NCI-H82 treated with DMSO at 0.1 percent for 48 hours (cell line): ENCODE results near the gene RSPH3.
"Not testable (repeated sequence)": the region's sequence is repeated elsewhere in the genome, so short reads cannot be mapped to it uniquely, and the experiment has no call there.

Experiments
- DNase-seq: peaks from one replicate; lab custom pipeline; 2025; ENCODE audit not compliant: unreplicated experiment; lab: John Stamatoyannopoulos, UW

RSPH3 gene

DNA sequence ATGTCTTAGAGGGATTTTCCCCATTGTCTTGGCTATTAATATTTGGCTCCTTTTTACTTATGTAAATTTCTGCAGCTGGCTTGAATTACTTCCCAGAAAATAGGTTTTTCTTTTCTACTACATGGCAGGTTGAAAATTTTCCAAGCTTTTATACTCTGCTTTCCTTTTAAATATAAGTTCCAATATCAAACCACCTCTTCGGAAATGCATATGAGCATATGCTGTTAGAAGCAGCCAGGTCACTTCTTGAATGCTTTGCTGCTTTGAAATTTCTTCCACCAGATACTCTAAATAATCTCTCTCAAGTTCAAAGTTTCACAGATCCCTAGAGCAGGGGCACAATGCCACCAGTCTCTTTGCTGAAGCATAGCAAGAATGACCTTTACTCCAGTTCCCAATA, 25.2 kb upstream of the RSPH3 start:
- DNase-seq: not testable (repeated sequence)

DNA sequence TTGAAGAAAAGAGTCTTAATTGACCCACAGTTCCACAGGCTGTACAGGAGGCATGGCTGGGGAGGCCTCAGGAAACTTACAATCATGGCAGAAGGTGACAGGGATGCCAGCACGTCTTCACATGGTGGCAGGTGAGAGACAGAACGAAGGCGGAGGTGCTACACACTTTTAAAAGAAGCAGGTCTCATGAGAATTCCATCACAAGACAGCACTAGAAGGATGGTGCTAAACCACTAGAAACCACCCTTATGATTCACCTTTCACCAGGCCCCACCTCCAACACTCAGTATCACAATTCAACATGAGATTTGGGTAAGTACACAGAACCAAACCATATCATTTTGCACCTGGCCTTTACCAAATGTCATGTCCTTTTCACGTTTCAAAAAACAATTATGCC, 23.9 kb upstream of the RSPH3 start:
- no peak for DNase-seq

DNA sequence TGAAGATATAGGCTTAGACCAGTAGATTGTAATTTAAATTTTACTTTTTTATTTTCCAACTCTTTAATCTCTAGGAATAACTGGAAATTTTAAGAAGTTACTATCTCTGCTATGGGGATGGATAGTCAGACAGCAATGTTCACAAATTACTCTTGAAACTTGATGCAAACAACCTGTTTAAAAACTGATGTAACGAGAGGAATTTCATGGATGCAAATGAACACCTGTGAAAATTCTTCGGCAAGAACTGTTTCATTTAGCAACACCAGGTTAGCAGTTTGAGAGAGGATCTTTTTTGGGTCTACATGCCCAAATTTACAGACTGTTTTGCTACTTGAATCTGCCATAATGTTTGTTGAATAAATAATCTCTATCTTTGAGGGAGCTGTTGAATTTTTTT, 20.0 kb upstream of the RSPH3 start:
- no peak for DNase-seq

DNA sequence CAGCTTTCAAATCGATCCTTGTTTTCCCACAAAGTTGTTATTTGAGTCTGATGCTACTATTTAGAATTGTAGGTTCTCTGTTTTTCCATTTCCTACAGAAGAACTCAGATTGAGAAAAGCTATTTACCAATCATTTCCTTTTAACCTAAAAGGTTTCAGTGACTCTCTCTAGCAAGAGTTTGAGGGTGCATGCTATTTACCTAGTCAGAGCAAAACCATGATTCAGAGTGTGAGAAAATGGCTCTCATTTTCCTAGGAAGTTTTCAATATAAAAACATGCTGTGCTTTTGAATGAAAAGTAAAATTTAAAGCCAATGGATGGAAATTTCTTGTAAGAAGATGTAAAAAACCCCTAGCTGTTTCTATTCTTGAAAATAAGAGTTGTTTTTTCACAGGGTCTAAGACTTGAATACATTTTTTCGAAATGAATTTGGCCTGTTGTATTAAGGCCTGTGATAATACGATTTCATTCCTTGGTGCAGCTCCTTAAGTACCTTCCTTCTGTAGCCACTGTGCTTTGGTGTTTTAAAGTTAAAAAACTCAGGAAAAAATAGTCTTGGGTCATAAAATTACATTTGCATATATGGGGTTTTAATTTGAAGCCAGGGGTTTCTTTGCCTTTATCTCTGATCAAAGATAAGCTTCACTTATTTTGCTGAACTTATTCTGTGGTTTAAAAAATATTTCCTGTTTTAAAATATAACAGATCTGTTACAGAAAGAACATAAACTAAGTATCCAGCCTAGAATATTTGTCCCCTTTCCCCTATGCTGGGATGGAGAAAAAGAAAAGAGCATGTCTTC, 18.0 kb upstream of the RSPH3 start:
- DNase-seq: no peak

DNA sequence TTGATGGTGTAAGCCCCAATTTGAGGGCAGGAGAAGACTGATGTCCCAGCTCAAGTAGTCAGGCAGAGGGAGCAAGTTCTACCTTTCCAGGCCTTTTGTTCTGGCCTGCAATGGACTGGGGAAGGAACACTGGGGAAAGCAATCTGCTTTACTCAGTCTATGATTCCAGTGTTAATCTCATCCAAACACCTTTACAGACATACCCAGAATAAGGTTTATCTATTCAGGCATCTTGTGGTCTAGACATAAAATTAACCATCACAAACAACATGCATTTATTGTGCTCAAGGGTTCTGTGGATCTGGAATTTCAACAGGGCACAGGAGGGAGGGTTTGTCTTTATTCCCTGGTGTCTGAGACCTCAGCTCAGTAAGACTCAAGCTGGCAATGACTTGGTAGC, 14.4 kb upstream of the RSPH3 start:
- DNase-seq: no peak

DNA sequence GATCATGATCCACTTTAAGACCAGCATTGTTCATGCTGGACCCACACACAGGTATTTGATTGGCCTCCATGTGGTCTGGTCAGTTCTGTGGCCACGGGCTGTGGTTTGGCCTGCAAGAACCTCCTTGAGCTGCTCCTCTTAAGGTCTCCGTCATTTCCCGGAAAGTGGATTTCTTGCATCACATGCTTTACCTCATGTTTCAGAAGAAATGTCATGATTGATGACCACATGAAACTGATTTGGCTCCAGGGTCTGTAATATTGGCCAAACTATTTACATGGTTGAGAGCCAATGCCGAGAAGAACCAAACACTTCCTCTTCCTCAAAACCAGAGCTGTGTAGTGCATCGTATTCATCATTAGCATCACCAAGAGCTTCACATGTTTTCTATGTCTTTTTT, 13.2 kb upstream of the RSPH3 start:
- no peak for DNase-seq

DNA sequence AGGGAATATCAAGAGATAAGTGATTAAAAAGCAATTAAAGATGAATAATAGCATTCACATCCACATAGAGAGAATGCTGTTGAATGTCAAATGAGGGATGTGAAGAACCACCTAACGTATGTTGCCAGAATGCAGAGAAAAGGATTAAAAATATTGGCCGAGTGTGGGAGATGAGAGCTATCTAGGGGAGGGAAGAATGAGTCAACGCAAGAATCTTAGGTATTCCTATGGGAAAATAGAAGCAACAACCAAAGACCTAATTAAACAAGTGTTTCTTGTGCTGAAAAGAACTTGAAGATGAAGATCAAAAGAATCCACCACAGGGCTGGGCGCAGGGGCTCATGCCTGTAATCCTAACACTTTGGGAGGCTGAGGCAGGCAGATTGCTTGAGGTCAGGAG, 12.2 kb upstream of the RSPH3 start:
- DNase-seq: no peak

DNA sequence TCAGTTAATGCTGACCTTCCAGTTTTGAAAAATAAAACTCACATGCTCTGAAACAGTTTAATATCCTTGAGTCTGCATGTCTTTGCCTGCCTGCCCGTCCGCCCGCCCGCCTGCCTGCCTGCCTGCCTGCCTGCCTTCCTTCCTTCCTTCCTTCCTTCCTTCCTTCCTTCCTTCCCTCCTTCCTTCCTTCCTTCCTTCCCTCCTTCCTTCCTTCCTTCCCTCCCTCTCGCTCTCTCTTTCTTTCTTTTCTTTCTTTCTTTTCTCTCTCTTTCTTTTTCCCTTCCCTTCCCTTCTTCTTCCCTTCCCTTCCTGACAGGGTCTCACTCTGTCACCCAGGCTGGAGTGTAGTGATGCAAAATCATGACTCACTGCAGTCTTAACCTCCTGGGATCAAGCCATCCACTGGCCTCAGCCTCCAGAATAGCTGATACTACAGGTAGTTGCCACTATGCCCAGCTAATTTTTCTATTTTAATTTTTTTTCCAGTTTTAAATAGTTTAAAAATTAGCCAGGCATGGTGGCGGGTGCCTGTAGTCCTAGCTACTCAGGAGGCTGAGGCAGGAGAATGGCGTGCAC, 10.1 kb upstream of the RSPH3 start:
- DNase-seq: not testable (repeated sequence)

DNA sequence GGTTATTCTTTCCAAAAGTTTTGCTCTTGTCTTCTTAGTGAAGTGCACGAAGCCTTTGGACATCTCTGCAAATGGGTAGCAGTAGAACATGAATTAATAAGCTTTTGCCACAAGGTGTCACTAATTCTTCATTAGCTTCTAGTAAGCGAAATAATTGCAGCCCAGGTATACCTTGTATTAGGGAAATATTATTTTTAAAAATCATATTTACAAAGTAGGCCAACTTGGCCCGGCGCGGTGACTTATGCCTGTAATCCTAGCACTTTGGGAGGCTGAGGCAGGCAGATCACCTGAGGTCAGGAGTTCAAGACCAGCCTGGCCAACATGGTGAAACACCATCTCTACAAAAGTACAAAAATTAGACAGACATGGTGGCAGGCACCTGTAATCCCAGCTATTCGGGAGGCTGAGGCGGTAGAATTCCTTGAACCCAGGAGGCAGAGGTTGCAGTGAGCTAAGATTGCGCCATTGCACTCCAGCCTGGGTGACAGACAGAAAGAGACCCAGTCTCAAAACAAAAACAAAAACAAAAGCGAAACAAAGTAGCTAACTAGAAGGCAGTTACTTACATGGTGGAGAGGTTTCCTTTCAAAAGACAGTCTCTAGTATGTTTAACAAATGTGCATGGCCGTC, 8.8 kb upstream of the RSPH3 start:
- DNase-seq: no peak

DNA sequence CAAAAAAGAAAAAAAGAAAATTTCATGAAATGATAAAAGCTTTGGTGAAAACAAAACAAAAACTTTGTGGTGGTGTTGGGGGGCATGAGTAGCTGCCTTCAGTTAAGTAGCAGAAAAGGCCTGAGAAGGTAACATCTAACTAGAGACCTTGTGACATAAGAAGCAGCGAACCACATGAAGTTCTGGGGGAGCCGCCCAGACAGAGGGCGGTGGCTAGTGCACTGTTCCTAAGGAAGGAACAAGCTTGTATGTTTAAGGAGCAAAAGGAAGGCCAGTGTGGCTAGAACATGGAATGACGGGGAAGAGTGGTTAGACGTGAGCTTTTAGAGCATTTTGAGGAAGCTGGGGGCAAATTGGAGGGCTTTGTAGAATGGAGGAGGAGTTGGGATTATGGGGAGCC, 7.5 kb upstream of the RSPH3 start:
- DNase-seq: no peak

DNA sequence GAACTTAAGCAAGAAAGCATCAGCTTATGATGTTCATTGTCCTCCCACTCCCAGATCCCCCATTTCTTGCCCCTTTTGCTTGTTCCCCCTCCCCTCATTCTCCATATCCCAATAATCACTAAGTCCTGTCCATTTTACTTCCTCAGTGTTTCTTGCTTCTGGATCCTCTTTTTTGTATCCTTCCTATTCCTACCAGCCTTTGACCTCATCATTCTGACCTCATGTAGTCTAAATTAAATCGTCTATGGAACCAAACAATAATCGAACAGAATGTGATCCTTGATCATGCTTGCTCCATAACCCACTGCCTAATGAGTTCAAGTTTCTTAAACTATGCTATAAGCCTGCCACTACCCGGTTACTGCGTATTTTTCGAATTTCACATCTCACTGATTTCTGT, 5.4 kb upstream of the RSPH3 start:
- DNase-seq: no peak

DNA sequence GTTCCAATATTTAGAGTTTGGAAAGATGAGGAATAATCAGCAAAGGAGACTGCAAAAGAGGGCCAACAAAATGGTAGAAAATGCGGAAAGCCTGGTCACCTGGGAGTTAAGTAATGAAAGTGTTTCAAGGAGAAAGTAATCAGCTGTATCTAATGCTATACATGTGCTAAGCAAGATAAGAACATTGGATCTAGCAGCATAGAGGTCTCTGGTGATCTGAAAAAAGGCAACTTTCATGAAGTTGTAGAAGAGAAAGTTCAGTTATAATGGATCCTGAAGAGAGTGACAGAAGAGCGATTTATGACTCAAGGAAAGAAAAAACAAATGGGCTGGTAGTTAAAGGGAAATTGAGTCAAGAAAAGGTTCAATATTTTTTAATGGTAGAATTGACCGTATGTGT, 4.6 kb upstream of the RSPH3 start:
- no peak for DNase-seq

DNA sequence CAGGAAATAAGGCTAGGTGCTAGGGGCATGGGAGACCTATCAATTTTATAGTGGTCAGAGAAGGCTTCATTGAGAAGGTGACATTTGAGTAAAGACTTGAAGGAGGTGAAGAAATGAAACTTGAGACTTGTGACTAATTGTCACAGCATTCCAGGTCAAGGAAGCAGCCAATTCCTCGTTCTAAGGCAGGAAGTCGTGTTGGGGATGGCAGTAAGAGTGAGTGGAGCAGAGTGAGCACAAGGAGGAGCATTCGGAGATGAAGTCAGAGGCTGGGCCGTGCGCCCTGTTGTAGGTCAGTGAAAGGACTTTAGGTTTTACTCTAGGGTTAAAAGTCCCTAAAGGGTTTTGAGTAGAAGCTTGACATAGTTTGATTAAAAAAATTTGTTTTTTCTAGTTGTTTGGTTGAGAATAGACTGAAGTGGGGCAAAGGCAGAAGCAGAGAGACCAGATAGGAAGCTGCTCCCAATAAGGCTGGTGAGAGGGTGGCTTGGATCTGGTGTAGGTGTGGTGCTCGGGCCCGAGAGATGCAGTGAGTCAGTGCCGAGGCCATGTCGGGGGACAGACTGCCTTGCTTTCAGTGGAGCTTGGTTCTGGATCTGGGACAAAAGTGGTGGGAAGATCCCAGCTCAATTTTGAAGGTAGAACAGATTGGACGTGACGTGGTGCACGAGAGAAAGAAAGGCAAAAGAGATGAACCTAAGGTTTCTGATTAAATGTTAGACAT, 2.6 kb upstream of the RSPH3 start:
- no peak for DNase-seq

DNA sequence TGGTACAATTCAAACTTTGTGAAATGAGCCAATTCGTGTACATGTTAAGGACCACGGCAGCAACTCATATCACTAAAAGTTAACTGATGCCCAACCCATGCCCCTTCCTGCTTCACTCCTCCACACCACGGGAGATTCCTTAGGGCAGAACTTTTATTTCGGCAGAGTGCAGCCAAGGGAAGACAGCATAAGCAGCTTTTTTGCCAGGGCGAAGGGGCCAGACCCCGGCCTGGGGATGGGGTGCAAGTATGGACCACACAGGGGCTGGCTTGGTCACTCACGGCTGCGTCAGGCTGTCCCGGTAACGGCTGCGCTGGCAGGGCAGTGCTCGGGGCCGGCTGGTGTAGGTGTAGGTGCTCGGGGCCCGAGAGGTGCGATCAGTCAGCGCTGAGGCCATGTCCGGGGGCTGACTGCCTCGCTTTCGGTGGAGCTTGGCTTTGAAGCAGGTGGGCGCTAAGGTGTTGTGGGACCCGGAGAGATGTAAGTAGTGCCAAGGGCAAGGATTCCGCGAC, 792 bp downstream of the RSPH3 start:
- no peak for DNase-seq

DNA sequence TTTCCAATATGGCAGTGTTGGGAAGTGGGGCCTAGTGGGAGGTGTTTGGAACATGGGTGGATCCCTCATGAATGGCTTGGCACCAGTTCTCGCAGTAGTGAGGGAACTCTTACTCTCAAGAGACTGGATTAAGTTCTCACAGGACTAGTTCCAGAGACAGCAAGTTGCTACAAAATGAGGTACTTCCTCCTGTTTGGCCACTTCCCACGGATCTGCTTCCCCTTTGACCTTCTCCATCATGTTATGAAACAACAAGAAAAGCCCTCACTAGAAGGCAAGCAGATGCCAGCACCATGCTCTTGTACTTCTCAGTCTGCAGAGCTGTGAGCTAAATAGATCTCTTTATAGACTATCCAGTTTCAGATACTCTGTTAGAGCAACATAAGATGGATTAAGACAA, 3.1 kb downstream of the RSPH3 start:
- no peak for DNase-seq

DNA sequence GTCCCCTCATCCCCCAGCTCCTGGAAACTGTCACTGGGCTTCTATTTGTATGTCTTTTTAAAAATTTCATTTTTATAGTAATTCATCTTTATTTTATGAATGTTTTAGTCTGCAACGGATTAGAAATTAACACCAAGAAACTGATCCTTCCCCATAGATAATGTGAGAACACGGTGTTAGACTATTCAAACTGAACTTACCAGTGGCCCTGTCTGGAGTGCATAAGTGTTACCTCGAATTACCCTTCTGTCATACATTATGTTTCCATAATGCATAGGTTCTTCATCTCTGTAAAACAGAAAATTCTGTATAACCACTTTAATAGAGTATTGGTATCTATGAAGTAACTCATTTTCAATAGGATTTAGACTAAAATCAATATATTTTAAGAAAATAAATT, 6.4 kb downstream of the RSPH3 start:
- DNase-seq: no peak

DNA sequence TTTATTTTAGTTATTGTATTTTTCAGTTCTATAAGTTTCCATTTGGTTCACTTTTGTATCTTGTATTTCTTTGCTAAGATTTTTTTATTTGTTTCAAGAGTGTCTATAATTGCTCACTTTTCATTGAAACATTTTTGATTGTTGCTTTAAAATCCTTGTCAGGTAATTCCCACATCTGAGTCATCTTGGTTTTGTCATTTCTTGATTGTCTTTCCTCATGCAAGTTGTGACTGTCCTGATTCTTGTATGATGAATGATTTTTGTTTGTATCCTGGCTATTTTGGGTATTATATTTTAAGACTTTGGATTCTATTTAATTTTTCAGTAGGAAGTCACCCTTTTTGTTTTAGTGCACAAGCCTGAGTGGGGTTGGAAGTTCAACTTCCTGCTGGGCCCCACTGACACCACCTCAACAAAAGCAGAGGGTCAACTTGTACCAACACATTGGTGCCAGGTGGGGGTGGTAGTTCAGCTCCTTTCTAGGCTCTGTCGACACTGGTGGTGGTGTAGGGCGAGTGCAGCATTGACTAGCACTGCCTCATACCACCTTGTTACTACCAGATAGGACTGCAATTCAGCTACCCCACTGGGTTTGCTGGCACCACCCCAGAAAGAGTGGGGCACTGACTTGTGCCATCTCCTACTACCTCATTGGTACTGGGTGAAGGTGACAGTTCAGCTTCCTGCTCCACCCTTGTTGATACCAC, 8.8 kb downstream of the RSPH3 start:
- DNase-seq: no peak

DNA sequence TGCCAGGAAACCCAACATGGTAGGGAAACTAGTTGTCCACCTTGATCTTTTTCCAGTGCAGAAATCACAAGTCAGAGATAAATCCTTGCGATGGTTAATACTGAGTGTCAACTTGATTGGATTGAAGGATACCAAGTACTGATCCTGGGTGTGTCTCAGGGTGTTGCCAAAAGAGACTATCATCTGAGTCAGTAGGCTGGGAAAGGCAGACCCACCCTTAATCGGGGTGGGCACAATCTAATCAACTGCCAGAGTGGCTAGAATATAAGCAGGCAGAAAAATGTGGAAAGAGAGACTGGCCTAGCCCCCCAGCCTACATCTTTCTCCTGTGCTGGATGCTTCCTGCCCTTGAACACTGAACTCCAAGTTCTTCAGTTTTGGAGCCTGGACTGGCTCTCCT, 10.3 kb downstream of the RSPH3 start:
- not testable (repeated sequence) for DNase-seq

DNA sequence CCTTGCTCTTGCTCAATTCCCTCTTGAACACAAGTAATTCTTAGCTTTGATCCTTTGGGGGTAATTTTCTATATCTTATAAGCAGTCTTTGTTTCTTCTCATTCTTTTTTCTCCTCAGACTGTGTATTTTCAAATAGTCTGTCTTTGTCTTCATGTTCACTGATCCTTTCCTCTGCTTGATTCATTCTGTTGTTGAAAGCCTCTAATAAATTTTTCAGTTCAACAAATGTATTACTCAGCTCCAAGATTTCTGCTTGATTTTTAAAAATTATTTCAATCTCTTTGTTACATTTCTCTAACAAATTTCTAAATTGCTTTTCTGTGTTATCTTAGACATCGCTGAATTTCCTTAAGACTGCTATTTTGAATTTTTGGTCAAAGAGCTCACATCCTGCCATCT, 11.5 kb downstream of the RSPH3 start:
- DNase-seq: no peak

DNA sequence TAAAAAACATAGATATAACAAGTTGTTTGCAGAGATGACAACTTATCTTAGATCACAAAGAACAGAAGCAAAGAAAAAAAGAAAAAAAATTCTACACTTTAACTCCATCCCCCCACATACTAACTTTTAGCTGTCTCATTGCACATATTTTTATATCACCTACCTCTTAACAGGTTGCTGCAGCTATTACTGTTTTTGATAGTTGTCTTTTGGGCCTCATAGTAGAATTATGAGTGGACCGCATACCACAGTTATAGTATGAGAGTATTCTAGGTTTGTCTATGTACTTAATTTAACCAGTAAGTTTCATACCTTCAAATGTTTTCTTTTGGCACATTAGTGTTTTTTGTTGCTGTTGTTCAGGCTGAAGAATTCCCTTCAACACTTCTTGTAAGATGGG, 12.3 kb downstream of the RSPH3 start:
- no peak for DNase-seq

DNA sequence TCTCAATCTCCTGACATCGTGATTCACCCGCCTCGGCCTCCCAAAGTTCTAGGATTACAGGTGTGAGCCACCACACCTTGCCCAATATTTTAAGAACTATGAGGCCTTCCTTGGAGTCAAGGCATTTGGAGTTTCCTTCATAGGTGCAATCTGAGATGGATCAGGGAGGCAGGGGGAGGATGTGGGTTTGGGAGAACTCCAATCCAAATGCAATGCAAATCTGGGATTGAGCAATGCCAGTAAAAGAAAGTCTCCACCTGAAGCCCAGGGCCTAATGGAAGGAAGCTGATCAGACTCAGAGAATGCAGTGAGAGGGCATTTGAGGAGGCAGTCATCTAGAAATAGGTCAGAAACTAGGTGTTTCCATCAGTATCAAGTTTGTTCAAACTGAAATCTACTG, 21.2 kb downstream of the RSPH3 start:
- DNase-seq: no peak
